ENCODE measurements around the gene FGF4. TPM values are rescaled to one million over a fixed set of nuclear protein-coding genes. Genes with fewer than 3 reads are reported as not detected.
A peak's percentile ranks its signal among the peaks of the same experiment; 100 is the strongest.

FGF4 gene
- total and polyA plus RNA-seq, 2 donors from 2014 or later, result not detected

- no peak for DNase-seq
- no peak overlapping the region for H3K27ac ChIP-seq (ENCODE audit: low read depth in 2 of 2, low read length in 2 of 2)
- no peak overlapping the region for H3K4me3 ChIP-seq (ENCODE audit: low read length in 3 of 3)
- no peak for FAIRE-seq
- H3K27me3 ChIP-seq (ENCODE audit: control insufficient read depth, insufficient read depth, low read length), result no peaks in the 10 kb centered on the region
- no peaks in the 10 kb centered on the region for H3K4me1 ChIP-seq (ENCODE audit: control insufficient read depth in 2 of 3, insufficient read depth in 2 of 3, low read depth in 1 of 3, low read length in 3 of 3)
- H3K36me3 ChIP-seq (ENCODE audit: control insufficient read depth in 2 of 3, insufficient read depth in 3 of 3, low read length in 3 of 3), result no peaks in the 10 kb centered on the region
- H3K9me3 ChIP-seq (ENCODE audit: control insufficient read depth in 2 of 3, insufficient read depth in 1 of 3, low read length in 3 of 3), result no peaks in the 10 kb centered on the region
- no peak overlapping the region for H3K9ac ChIP-seq (ENCODE audit: low read length in 3 of 3)
- TF ChIP-seq, protein P1, sequence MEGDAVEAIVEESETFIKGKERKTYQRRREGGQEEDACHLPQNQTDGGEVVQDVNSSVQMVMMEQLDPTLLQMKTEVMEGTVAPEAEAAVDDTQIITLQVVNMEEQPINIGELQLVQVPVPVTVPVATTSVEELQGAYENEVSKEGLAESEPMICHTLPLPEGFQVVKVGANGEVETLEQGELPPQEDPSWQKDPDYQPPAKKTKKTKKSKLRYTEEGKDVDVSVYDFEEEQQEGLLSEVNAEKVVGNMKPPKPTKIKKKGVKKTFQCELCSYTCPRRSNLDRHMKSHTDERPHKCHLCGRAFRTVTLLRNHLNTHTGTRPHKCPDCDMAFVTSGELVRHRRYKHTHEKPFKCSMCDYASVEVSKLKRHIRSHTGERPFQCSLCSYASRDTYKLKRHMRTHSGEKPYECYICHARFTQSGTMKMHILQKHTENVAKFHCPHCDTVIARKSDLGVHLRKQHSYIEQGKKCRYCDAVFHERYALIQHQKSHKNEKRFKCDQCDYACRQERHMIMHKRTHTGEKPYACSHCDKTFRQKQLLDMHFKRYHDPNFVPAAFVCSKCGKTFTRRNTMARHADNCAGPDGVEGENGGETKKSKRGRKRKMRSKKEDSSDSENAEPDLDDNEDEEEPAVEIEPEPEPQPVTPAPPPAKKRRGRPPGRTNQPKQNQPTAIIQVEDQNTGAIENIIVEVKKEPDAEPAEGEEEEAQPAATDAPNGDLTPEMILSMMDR (IDR thresholded peaks at IDR 0.05; ENCODE audit: borderline replicate concordance, extremely low read depth, insufficient read depth), result no peak
- intact Hi-C loops (cut with DNase I), result no loop called here
These were observed 24.9 kb downstream of the FGF4 start for GRCh38 chr11:69750108-69750850.

- no peak overlapping the region for H3K9ac ChIP-seq (ENCODE audit: low read length in 3 of 3)
- DNase-seq (no peak), FAIRE-seq (no peak)
- no peaks in the 10 kb centered on the region for H3K36me3 ChIP-seq (ENCODE audit: control insufficient read depth in 2 of 3, insufficient read depth in 3 of 3, low read length in 3 of 3)
- TF ChIP-seq, protein P1 (IDR thresholded peaks at IDR 0.05; ENCODE audit: borderline replicate concordance, extremely low read depth, insufficient read depth), result no peak
- H3K4me3 ChIP-seq (ENCODE audit: low read length in 3 of 3), result no peak overlapping the region
- H3K27ac ChIP-seq (ENCODE audit: low read depth in 2 of 2, low read length in 2 of 2), result no peak overlapping the region
- no peaks in the 10 kb centered on the region for H3K9me3 ChIP-seq (ENCODE audit: control insufficient read depth in 2 of 3, insufficient read depth in 1 of 3, low read length in 3 of 3)
- intact Hi-C loops (cut with DNase I), result no loop called here
- no peaks in the 10 kb centered on the region for H3K4me1 ChIP-seq (ENCODE audit: control insufficient read depth in 2 of 3, insufficient read depth in 2 of 3, low read depth in 1 of 3, low read length in 3 of 3)
- H3K27me3 ChIP-seq (ENCODE audit: control insufficient read depth, insufficient read depth, low read length), result no peaks in the 10 kb centered on the region
These were observed 26.5 kb downstream of the FGF4 start for GRCh38 chr11:69748637-69749036.

GRCh38 chr11:69746752-69747742 is 28.1 kb downstream of the FGF4 start:
- TF ChIP-seq, protein P1 (IDR thresholded peaks at IDR 0.05; ENCODE audit: borderline replicate concordance, extremely low read depth, insufficient read depth), result no peak

More at GRCh38 chr11:69746752-69747742, 28.1 kb downstream of the FGF4 start:
- no peaks in the 10 kb centered on the region for H3K9me3 ChIP-seq (ENCODE audit: control insufficient read depth in 2 of 3, insufficient read depth in 1 of 3, low read length in 3 of 3)
- intact Hi-C loops (cut with DNase I), result no loop called here
- H3K27ac ChIP-seq (ENCODE audit: low read depth in 2 of 2, low read length in 2 of 2), result no peak overlapping the region
- no peaks in the 10 kb centered on the region for H3K27me3 ChIP-seq (ENCODE audit: control insufficient read depth, insufficient read depth, low read length)
- DNase-seq (peak in 3 of 5 donors; percentile 39 to 53 (median 39)), FAIRE-seq (no peak)
- no peak overlapping the region for H3K9ac ChIP-seq (ENCODE audit: low read length in 3 of 3)
- H3K4me1 ChIP-seq (ENCODE audit: control insufficient read depth in 2 of 3, insufficient read depth in 2 of 3, low read depth in 1 of 3, low read length in 3 of 3), result no peaks in the 10 kb centered on the region
- H3K4me3 ChIP-seq (ENCODE audit: low read length in 3 of 3), result no peak overlapping the region
- H3K36me3 ChIP-seq (ENCODE audit: control insufficient read depth in 2 of 3, insufficient read depth in 3 of 3, low read length in 3 of 3), result no peaks in the 10 kb centered on the region
